ENCODE results near the gene FHOD3. TPM values are rescaled to one million over a fixed set of nuclear protein-coding genes. Genes with fewer than 3 reads are reported as not detected.

Gene FHOD3
- total RNA-seq, 1 experiment from 2014 or later, result 0.34 TPM

DNA sequence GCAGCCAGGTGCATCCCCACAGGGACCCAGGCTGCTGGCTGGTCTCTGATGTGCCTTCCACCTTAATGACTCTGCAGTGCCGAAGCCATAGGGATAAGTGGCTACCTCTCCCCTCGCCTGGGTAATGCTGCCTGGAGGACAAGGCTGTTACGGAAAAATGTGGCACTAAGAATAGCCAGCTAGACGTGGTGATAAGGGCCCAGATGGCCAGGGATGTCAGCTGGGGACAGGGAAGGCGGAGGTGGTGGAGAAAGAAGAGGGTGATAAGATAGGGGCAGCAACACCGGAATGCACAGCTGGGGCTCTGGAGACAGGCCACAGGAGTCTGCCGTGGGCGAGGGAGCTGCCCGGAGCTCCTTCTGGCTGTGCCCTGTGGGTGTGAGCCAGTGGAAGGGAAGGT is 170.6 kb downstream of the FHOD3 start:
- no peak for TF ChIP-seq CTCF (conservative IDR thresholded peaks at IDR 0.05; ENCODE audit: low read depth, low read length)
- no peak for TF ChIP-seq EZH2 (IDR thresholded peaks at IDR 0.05; ENCODE audit: borderline replicate concordance, low read depth, low read length, poor library complexity, severe bottlenecking)
- intact Hi-C loops (cut with micrococcal nuclease; ENCODE audit: unreplicated experiment), result no loop called here
- ChIA-PET POLR2A (ENCODE audit: low non-redundant PET) (no interaction called here), CTCF (no interaction called here)
- Histone ChIP-seq H3K4me1 (ENCODE audit: insufficient read depth, low read length, poor library complexity, severe bottlenecking) (no peaks in the 10 kb centered on the region), H3K4me3 (ENCODE audit: low read depth, low read length, poor library complexity, severe bottlenecking) (no peak overlapping the region), H3K36me3 (ENCODE audit: insufficient read depth, low read length, poor library complexity, severe bottlenecking) (no peaks in the 10 kb centered on the region), H3K9me3 (ENCODE audit: low read depth, low read length, poor library complexity, severe bottlenecking) (no peaks in the 10 kb centered on the region), H3K27me3 (replicated peaks; ENCODE audit: insufficient read depth, low read depth, low read length, poor library complexity) (peaks cover 20% of the 10 kb centered on the region), H3K27ac (ENCODE audit: low read depth, low read length, poor library complexity, severe bottlenecking) (no peak overlapping the region)
- no peak for DNase-seq (ENCODE audit: low spot score)
- BruUV-seq (replicated peaks), result no TSS peak

GRCh38 chr18:36469461-36469860 is 171.9 kb downstream of the FHOD3 start:
- intact Hi-C loops (cut with micrococcal nuclease; ENCODE audit: unreplicated experiment), result no loop called here
- peaks cover 20% of the 10 kb centered on the region for H3K27me3 ChIP-seq (replicated peaks; ENCODE audit: insufficient read depth, low read depth, low read length, poor library complexity)
- CTCF ChIA-PET, result no interaction called here
- no peaks in the 10 kb centered on the region for H3K36me3 ChIP-seq (ENCODE audit: insufficient read depth, low read length, poor library complexity, severe bottlenecking)
- H3K27ac ChIP-seq (ENCODE audit: low read depth, low read length, poor library complexity, severe bottlenecking), result no peak overlapping the region
- H3K4me3 ChIP-seq (ENCODE audit: low read depth, low read length, poor library complexity, severe bottlenecking), result no peak overlapping the region
- BruUV-seq (replicated peaks), result no TSS peak
- H3K4me1 ChIP-seq (ENCODE audit: insufficient read depth, low read length, poor library complexity, severe bottlenecking), result no peaks in the 10 kb centered on the region
- TF ChIP-seq CTCF (conservative IDR thresholded peaks at IDR 0.05; ENCODE audit: low read depth, low read length), result no peak
- no peak for TF ChIP-seq EZH2 (IDR thresholded peaks at IDR 0.05; ENCODE audit: borderline replicate concordance, low read depth, low read length, poor library complexity, severe bottlenecking)
- H3K9me3 ChIP-seq (ENCODE audit: low read depth, low read length, poor library complexity, severe bottlenecking), result no peaks in the 10 kb centered on the region
- DNase-seq (ENCODE audit: low spot score), result no peak
- POLR2A ChIA-PET (ENCODE audit: low non-redundant PET), result no interaction called here

DNA sequence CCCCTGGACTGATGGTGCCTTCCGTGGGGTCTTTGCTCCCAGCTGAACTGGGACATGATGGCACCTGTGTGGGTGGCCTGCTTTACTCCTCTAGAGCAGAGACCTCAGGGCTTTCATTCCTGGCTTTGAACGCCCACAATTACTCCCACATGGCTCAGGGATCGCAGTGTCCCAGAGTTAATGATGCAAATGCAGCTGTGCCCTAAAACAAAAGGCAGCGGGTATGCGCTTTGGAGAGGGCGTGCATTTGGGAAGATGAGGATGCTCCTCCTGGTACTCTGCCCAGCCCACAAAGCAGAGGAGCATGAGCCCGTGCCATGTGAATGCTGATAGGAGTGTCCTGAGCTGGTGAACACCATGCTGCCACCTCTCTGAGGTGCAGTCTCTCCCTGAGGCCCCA is 173.4 kb downstream of the FHOD3 start:
- no TSS peak for BruUV-seq (replicated peaks)
- Histone ChIP-seq H3K27me3 (replicated peaks; ENCODE audit: insufficient read depth, low read depth, low read length, poor library complexity) (peaks cover 20% of the 10 kb centered on the region), H3K9me3 (ENCODE audit: low read depth, low read length, poor library complexity, severe bottlenecking) (no peaks in the 10 kb centered on the region), H3K4me1 (ENCODE audit: insufficient read depth, low read length, poor library complexity, severe bottlenecking) (no peaks in the 10 kb centered on the region), H3K4me3 (ENCODE audit: low read depth, low read length, poor library complexity, severe bottlenecking) (no peak overlapping the region), H3K27ac (ENCODE audit: low read depth, low read length, poor library complexity, severe bottlenecking) (no peak overlapping the region), H3K36me3 (ENCODE audit: insufficient read depth, low read length, poor library complexity, severe bottlenecking) (no peaks in the 10 kb centered on the region)
- no peak for TF ChIP-seq CTCF (conservative IDR thresholded peaks at IDR 0.05; ENCODE audit: low read depth, low read length)
- no peak for TF ChIP-seq EZH2 (IDR thresholded peaks at IDR 0.05; ENCODE audit: borderline replicate concordance, low read depth, low read length, poor library complexity, severe bottlenecking)
- DNase-seq (ENCODE audit: low spot score), result no peak
- POLR2A ChIA-PET (ENCODE audit: low non-redundant PET), result no interaction called here
- intact Hi-C loops (cut with micrococcal nuclease; ENCODE audit: unreplicated experiment), result no loop called here
- CTCF ChIA-PET, result no interaction called here

Data from A673 (cell line).